Measurements from ENCODE around the gene HRH1. TPM values are rescaled to one million over a fixed set of nuclear protein-coding genes. Genes with fewer than 3 reads are reported as not detected.
"Not testable (repeated sequence)": the region's sequence is repeated elsewhere in the genome, so short reads cannot be mapped to it uniquely, and the experiment has no call there.

HRH1 gene
- total and polyA plus RNA-seq, 10 of the 15 experiments (the other 5 are each of a cell fraction or from before 2014, with no cell fraction given): not detected

DNA sequence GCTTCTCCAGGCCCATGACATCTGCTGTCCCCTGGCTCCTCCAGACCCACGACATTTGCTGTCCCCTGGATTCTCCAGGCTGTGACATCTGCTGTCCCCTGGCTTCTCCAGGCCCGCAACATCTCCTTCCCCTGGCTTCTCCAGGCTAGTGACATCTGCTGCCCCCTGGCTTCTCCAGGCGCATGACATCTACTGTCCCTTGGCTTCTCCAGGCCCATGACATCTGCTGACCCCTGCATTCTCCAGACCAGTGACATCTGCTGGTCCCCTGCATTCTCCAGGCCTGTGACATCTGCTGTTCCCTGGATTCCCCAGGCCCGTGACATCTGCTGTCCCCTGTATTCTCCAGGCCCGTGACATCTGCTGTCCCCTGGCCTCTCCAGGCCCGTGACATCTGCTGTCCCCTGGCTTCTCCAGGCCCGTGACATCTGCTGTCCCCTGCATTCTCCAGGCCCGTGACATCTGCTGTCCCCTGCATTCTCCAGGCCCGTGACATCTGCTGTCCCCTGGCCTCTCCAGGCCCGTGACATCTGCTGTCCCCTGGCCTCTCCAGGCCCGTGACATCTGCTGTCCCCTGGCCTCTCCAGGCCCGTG lies 12.6 kb downstream of the HRH1 start:
- H3K36me3 ChIP-seq (ENCODE audit: control insufficient read depth in 2 of 2, insufficient read depth in 2 of 2, low read length in 1 of 2); H3K4me3 ChIP-seq; RAD21 ChIA-PET (ENCODE audit: unreplicated experiment); H3K9me3 ChIP-seq (replicated peaks; ENCODE audit: control insufficient read depth, insufficient read depth, low read length); H4K20me1 ChIP-seq (ENCODE audit: control insufficient read depth, insufficient read depth); POLR2A ChIA-PET; H3K79me2 ChIP-seq (ENCODE audit: control insufficient read depth, insufficient read depth, low read length); intact Hi-C loops (cut with micrococcal nuclease; ENCODE audit: unreplicated experiment); H3K27ac ChIP-seq (ENCODE audit: control insufficient read depth, insufficient read depth); H2AFZ ChIP-seq (ENCODE audit: control insufficient read depth, low read depth, low read length); H3K9ac ChIP-seq (ENCODE audit: control insufficient read depth, insufficient read depth, low read length); in situ Hi-C loops (cut with MboI); H3K27me3 ChIP-seq (replicated peaks in 1 of 2; ENCODE audit: control insufficient read depth in 2 of 2, insufficient read depth in 2 of 2, low read length in 1 of 2); H3K4me2 ChIP-seq (ENCODE audit: control insufficient read depth, insufficient read depth); DNase-seq (ENCODE audit: low read depth, low spot score); CTCF ChIA-PET; H3K4me1 ChIP-seq (ENCODE audit: control insufficient read depth, insufficient read depth, low read length); ATAC-seq; SMC1A ChIA-PET (ENCODE audit: uncharacterized antibody, unreplicated experiment); FAIRE-seq; BruUV-seq (replicated peaks): not testable (repeated sequence)
- 13% methylated on average over 9 of the region's 12 CpGs for WGBS (ENCODE audit: insufficient coverage, insufficient replicate concordance, low lambda C conversion rate, missing lambda C conversion rate)

DNA sequence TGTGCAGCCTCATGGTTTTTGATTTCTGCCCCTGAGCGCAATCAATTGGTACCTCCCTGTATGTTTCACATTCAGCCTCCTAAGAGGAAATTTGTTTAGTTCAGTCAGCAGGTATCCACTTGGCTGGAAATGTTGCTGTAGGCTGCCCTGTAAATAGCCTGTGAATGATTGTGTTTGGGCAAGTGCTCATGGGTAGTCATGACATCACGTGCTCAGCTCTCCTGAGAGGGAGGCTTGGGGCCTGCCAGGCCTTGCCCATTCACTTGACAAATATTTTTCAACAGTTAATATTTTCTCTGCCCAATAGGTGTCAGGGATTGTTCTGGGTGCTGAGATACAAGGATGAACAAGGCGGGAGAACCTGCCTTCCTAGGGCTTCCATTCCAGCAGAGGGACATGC lies 13.3 kb downstream of the HRH1 start:
- 46% methylated on average over 3 of the region's 3 CpGs for WGBS (ENCODE audit: insufficient coverage, insufficient replicate concordance, low lambda C conversion rate, missing lambda C conversion rate)
- H3K4me3 ChIP-seq: no peak overlapping the region
- ChIA-PET CTCF (no interaction called here), RAD21 (ENCODE audit: unreplicated experiment) (no interaction called here), SMC1A (ENCODE audit: uncharacterized antibody, unreplicated experiment) (no interaction called here), POLR2A (no interaction called here)
- in situ Hi-C loops (cut with MboI) (no loop called here), intact Hi-C loops (cut with micrococcal nuclease; ENCODE audit: unreplicated experiment) (no loop called here)
- no peak for DNase-seq (ENCODE audit: low read depth, low spot score)
- no peak overlapping the region for H3K27ac ChIP-seq (ENCODE audit: control insufficient read depth, insufficient read depth)
- BruUV-seq (replicated peaks): no TSS peak
- no peaks in the 10 kb centered on the region for H3K79me2 ChIP-seq (ENCODE audit: control insufficient read depth, insufficient read depth, low read length)
- no peaks in the 10 kb centered on the region for H3K9me3 ChIP-seq (replicated peaks; ENCODE audit: control insufficient read depth, insufficient read depth, low read length)
- peaks cover 0 to 1% of the 10 kb centered on the region in 2 experiments; a peak in 2 of 4 replicates for H3K27me3 ChIP-seq (replicated peaks in 1 of 2; ENCODE audit: control insufficient read depth in 2 of 2, insufficient read depth in 2 of 2, low read length in 1 of 2)
- FAIRE-seq: no peak
- H3K4me2 ChIP-seq (ENCODE audit: control insufficient read depth, insufficient read depth): no peak overlapping the region
- TF ChIP-seq WRNIP1 (IDR thresholded peaks at IDR 0.05; ENCODE audit: borderline replicate concordance, low read depth, low read length) (no peak), SRF (IDR thresholded peaks at IDR 0.05; ENCODE audit: low read depth in 2 of 2, low read length in 2 of 2) (no peak), POLR2AphosphoS5 (IDR thresholded peaks at IDR 0.05; ENCODE audit: low read length) (no peak), SMC3 (IDR thresholded peaks at IDR 0.05; ENCODE audit: borderline replicate concordance, low read length) (no peak), STAT1 (conservative IDR thresholded peaks at IDR 0.05) (no peak), RAD21 (IDR thresholded peaks at IDR 0.05; ENCODE audit: insufficient read depth, low read depth, low read length) (no peak), POLR2AphosphoS2 (IDR thresholded peaks at IDR 0.05; ENCODE audit: low read depth, low read length) (no peak), NFYB (IDR thresholded peaks at IDR 0.05; ENCODE audit: insufficient read depth, low read depth, low read length) (no peak)
- TF ChIP-seq, protein P1, sequence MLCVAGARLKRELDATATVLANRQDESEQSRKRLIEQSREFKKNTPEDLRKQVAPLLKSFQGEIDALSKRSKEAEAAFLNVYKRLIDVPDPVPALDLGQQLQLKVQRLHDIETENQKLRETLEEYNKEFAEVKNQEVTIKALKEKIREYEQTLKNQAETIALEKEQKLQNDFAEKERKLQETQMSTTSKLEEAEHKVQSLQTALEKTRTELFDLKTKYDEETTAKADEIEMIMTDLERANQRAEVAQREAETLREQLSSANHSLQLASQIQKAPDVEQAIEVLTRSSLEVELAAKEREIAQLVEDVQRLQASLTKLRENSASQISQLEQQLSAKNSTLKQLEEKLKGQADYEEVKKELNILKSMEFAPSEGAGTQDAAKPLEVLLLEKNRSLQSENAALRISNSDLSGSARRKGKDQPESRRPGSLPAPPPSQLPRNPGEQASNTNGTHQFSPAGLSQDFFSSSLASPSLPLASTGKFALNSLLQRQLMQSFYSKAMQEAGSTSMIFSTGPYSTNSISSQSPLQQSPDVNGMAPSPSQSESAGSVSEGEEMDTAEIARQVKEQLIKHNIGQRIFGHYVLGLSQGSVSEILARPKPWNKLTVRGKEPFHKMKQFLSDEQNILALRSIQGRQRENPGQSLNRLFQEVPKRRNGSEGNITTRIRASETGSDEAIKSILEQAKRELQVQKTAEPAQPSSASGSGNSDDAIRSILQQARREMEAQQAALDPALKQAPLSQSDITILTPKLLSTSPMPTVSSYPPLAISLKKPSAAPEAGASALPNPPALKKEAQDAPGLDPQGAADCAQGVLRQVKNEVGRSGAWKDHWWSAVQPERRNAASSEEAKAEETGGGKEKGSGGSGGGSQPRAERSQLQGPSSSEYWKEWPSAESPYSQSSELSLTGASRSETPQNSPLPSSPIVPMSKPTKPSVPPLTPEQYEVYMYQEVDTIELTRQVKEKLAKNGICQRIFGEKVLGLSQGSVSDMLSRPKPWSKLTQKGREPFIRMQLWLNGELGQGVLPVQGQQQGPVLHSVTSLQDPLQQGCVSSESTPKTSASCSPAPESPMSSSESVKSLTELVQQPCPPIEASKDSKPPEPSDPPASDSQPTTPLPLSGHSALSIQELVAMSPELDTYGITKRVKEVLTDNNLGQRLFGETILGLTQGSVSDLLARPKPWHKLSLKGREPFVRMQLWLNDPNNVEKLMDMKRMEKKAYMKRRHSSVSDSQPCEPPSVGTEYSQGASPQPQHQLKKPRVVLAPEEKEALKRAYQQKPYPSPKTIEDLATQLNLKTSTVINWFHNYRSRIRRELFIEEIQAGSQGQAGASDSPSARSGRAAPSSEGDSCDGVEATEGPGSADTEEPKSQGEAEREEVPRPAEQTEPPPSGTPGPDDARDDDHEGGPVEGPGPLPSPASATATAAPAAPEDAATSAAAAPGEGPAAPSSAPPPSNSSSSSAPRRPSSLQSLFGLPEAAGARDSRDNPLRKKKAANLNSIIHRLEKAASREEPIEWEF (IDR thresholded peaks at IDR 0.05; ENCODE audit: insufficient replicate concordance, low read depth, low read length): no peak
- no peaks in the 10 kb centered on the region for H3K36me3 ChIP-seq (ENCODE audit: control insufficient read depth in 2 of 2, insufficient read depth in 2 of 2, low read length in 1 of 2)
- no peaks in the 10 kb centered on the region for H3K4me1 ChIP-seq (ENCODE audit: control insufficient read depth, insufficient read depth, low read length)
- H4K20me1 ChIP-seq (ENCODE audit: control insufficient read depth, insufficient read depth): no peaks in the 10 kb centered on the region
- no peak overlapping the region for H3K9ac ChIP-seq (ENCODE audit: control insufficient read depth, insufficient read depth, low read length)
- no peak for ATAC-seq
- H2AFZ ChIP-seq (ENCODE audit: control insufficient read depth, low read depth, low read length): no peak overlapping the region
